NCI-H1092 (cell line): Measurements from ENCODE around the gene PLEKHG5.
"Not testable (repeated sequence)": the region's sequence is repeated elsewhere in the genome, so short reads cannot be mapped to it uniquely, and the experiment has no call there.

Experiments
- DNase-seq: peaks from one replicate; lab custom pipeline; 2025; lab: John Stamatoyannopoulos, UW

The PLEKHG5 gene

DNA sequence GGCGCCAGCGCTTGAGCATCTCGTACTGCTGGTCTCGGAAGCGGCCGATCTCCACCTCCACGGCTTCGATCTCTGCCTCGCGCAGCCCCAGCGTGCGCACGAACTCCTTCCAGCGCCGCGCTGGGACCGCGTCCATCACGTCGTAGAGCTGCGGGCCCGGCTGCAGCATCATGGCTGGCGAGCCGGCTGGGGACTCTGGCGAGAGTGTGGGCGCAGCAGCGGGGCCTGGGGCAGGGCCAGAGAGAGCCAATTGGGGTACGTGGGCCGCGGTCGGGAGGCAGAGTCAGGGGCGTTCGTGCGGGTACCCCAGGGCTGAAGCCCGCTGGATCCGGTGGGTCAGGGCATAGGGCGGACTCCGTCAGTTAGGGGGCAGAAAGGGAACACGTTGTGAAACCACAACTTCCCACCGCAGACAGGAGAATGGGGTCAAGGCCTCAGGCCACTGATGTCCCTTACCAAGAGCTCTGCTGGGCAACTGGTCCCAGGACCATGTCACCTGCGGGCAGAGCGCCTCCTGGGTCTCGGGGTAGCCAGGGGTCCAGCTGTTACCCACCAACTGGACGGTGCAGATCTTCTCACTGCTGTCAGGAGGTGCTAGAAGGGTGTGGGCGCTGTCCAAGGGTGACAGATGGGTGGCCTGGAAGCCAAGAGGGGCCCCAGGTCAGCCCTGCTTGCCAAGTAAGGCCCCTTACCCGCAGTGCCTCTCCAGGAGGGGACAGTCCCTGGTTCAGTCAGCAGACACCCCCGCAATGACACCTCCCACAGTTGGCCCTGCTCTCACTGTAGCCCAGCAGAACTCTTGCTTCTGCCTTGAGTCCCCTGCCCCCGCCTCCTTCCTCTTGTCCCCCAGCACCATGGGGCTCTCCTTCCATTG lies 29.7 kb downstream of the PLEKHG5 start:
- no peak for DNase-seq

DNA sequence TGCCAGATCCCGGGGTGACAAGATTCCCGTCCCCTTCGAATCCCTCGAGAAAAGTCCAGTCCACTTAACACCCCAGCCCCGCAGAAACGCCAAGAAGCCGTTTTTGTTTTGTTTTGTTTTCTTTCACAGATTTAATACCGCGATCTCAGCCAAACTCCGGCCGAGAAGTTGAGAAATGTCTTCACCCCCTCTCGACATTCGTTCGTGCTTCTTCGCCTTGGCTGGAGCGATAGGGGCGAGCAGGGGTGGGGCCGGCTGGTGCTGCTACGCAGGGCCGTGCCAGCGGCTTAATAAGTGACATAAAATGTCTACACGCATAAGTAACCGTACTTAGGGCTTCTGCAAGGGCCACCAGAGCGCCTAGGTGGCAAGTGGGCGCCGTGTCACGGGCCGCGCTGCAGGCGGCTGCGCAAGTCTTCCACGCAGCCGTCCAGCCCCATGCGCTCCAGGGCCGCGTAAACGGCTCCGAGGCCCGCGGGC lies 30.4 kb downstream of the PLEKHG5 start:
- DNase-seq, result no peak

DNA sequence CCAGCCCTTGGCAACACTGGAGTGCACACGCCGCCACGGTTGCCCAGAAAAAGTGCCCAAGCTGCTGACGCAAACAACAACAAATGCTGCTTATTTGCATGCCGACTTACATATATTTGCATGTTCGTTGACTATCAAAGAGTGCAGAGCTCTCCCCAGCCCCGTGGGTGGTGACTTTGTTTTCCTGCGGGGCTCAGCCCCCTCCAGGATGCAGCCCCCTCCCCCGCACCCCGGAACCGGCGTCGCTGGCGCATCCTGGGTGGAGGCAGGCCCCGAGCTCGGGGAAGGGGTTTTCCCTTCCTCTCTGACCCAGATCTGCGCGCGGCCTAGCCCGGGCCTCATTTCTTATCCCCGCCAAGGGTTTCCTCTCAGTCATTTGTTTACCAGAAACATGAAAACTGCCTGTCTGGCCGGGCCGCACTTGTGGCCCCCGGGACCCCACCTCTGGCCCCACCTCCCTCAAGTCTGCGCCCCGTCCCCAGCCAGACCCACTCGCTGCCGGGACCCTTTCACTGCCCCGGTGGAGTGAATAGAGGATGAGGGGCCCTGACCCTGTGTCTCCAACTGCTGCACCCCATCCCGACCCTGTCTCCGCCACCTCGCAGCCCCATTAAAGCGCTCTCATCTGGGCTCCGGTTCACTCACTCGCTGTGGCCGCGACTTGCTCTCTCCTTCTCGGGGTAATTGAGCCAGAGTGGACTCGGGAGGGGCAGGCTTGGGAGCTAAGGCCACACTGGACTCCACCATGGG lies 31.0 kb downstream of the PLEKHG5 start:
- DNase-seq, result no peak

DNA sequence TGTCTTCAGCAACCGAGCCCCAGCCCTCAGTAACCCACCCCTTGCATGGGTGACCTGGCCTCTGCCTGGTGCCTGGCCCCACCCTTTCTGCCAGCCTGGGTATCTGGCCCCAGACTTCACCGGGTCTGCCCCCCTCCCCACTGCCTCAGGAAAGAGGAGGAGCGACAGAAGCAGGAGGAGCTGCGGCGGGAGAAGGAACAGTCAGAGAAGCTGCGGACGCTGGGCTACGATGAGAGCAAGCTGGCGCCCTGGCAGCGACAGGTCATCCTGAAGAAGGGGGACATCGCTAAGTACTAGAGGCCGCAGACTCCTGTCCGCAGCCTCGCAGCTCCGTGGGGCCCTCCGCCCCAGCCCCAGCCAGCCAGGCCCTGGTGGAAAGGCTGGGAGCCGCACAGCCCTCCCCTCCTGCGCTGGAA lies 31.6 kb downstream of the PLEKHG5 start:
- DNase-seq, result no peak

DNA sequence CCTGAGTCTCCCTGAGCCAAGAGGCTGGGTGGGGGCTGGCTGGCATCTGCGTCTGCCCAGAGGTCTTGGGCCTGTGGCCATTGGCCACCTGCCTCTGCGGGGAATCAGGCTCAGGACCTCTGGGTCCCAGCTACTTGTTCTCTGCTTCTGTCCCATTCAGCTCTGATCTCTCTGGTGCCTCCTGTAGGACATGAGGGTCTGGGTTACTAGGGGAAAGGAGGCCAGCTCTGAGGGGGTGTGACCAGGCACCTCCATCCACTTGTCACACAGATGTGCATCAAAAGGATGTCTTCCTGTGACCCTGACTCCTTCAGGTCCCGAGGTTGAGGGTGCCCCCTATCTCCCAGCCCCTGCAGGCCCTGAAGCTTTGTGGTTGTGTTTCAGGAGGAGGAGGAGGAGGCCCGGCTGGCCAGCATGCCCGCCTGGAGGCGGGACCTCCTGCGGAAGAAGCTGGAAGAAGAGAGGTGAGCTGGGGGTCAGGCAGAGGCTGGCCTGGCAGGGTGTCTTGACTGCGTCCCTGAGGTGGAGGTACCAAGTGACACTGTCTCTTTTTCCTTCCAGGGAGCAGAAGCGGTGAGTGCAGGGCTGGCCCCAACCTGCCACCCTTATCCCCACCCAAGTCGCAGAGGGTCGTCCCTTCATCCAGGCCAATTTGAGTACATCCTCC lies 34.5 kb downstream of the PLEKHG5 start:
- DNase-seq, result no peak

DNA sequence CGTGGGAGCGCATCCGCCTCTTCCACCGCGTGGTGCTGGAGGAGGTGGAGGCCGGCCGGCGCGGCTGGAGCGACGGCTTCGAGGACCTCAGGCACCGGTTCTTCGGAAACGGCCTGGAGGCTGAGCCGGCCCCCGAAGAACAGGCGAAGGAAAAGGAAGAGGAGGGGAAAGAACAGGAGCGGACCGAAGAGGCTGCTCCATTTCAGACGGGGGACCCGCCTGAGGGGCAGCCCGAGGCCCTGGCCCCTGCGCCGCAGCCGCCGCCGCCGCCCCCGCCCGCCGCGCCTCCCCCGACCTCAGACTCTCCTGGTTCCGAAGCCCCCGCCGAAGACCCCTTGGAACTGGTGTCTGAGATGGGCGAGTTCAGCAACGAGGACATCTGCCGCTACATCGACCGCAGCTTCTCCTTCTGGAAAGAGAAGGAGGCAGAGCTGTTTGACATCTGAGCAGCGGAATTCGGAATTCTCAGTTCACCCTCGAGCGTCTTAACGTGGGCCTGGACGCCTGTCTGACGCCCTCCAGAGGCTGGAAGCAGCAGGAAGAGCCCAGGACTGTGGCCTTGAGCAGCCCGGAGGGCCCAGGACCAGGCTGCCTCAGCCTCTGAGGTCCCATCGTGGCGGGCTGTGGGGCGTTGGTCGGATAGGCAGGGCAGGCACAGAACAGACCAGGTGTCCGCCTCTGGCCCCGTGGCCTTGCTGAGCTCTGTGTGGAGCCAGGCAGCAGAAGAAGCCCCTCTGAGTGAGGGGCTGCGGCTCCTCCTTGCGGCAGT lies 35.5 kb downstream of the PLEKHG5 start:
- DNase-seq, result not testable (repeated sequence)

DNA sequence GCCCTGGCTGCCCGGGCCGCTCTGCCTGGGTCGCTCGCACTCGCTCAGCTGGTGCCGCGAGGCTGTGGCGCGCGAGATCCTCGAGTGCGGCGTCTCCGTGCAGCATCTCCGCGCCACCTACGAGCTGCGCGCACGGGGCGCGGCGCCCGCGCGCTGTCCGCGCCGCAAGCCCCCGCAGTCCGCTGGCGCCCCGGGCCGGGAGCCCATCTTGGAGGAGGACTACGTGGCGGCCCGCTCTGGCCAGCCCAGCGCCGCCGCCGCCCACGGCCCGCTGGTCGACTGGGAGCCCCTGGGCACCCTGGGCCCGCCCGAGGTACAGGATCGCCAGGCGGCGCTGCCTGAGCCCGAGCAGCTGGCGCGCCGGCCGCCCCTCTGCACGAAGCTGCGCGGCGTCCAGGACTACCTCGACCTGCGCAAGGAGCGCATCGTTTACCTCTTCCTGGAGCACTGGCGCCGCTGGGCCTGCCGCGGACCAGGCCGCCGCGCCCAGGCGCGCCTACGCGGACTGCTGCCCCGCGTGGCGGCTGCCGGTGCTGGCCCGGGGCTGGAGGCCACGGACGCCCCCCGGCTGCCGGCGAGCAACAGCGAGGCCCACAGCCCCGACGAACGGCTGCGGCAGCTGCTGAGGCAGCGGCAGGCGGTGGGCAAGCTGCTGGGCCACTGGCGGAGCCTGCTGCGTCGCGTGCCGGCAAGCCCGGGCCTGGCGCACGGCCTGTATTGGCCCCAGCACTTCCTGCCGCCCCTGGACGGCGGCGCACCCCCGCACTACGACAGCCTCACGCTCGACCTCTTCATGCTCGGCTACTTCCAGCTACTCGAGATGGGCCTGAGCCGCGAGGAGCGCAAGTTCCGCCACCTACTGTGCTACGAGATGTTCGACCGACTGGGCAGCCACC lies 36.4 kb downstream of the PLEKHG5 start:
- DNase-seq, result no peak

DNA sequence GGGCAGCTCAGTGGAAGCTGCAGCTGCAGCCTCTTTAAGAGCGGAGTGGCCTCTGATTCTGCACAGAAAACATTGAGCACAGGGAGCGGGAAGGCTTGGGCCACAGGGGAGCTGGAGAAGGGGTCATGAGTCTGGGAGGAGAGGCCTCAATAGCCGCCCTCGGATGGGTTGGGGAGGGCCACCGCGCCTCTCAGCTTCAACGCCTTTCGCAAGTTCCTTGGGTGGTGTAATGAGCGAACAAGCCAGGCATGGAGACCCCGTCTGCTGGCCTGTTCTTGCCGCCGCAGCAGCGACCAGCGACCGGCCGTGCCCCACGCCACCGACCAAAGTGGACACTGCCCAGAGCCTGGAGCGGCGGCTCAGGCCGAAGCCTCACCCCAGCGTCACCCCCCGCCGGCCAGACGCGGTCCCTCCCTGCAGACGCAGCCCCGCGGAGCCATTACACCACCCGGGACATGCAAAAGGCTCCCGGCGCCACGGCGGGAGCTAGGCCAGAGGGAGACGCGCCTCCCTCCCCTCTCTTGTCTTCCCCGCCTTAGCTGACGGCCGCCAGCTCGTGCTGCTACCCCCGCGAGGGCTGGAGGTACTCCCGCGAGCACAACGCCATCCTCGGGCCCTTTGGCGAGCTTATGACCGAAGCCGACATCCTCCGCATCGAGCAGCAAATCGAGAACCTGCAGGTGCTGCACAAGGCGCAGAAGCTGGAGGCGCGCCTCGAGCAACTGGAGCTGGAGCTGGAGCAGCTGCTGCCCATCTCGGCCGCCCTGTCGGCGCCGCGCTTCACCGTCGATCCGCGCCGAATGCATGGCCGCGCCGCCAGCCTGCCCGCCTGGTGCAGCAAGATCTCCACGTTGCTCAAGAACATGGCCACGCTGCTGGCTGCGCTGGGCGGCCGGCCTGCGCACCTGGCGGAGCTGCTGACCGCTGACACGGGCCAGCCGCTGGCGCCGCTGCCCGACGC lies 37.3 kb downstream of the PLEKHG5 start:
- not testable (repeated sequence) for DNase-seq

DNA sequence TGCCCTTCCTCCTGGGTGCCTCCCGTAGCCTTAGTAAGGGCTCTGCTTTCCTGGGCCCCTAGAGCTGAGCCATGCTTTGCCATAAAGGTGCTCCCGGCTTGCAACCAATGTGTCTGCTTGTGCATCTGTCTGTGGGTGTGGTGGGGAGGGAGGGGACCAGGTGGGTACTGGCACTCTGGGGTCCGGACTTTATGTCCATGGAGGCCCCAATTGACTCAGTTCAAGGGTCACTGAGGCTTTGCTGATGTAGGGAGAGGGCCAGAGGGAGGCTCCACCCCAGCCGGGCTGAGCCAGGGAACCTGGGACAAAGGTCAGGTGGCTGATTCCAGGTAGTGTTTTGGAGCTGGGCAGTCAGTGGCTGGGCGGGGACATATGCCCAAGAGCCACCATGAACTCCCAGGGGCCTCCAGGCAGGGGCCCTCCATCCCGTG lies 40.5 kb downstream of the PLEKHG5 start:
- no peak for DNase-seq

DNA sequence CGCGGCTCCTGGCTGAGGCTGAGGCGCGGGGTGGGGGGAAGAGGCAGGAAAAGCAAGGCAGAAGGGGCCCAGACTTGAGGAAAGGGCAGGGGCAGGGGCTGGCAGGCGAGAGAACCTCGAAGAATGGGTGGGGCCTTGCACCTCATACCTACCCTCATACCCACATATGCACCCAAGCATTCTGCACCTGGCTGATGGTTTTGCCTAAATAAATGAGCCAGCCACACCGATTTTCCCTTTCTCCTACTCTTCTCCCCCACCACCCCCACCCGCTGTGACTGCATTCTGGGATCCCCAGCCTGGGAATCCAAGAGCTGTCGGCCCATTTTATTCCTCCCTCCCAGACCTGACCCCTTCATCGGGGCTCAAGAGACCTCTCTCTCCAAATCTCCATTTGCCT lies 41.0 kb downstream of the PLEKHG5 start:
- DNase-seq, result not testable (repeated sequence)

DNA sequence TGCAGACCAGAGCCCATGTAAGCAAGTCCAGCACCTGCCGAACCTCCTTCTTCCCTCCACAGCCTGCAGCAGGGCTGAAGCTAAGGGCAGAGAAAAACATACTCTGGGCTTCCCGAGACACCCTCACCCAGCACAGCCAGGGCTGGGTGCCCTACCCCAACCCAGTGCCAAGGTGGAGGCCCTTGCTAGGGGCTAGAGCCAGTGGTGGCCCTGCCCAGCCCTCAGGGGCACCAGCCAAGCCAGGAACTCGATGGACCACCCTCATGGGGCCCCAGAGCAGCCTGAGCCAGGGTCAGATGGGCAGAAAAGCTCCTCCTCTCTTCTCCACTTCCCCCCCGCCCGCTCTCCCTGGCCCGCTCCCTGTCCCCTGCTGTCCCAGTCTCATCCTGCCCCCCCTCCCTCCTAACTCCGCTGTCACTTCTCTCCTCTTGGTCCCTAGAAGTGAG lies 41.4 kb downstream of the PLEKHG5 start:
- DNase-seq, result no peak

DNA sequence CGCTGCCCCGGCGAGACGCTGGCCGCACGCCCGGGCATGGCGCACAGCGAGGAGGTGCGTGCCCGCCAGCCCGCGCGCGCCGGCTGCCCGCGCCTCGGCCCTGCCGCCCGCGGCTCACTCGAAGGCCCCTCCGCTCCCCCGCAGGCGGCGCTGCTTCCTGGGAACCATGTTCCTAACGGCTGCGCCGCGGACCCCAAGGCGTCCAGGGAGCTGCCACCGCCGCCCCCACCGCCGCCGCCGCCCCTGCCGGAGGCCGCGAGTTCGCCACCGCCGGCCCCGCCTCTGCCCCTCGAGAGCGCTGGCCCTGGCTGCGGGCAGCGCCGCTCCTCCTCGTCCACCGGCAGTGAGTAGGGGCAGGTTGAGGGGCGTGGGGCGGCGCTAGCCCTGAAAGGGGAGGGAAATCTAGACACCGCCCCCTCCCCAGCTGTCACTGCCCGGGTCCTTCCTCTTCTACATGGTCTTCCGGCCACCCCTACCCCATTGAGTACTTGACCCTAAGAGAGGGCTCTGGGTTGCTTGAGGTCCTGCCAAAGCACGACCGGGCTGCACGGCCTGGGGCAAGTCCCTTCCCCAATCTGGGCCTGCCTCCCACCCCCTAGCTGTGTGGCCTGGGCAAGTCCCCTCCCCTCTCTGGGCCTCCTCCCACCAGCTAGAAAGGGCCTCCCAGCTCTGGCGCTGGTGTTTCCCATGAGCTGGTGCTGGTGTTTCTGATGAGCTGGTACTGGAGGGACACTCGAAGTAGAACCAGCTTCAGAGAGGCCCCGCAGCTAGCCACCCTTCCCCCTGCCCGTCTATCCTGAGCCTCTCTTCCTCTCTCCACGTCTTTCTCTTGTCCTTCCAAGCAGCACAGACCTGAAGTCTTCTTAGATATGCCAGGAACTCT lies 42.5 kb downstream of the PLEKHG5 start:
- peak; percentile 93 for DNase-seq

DNA sequence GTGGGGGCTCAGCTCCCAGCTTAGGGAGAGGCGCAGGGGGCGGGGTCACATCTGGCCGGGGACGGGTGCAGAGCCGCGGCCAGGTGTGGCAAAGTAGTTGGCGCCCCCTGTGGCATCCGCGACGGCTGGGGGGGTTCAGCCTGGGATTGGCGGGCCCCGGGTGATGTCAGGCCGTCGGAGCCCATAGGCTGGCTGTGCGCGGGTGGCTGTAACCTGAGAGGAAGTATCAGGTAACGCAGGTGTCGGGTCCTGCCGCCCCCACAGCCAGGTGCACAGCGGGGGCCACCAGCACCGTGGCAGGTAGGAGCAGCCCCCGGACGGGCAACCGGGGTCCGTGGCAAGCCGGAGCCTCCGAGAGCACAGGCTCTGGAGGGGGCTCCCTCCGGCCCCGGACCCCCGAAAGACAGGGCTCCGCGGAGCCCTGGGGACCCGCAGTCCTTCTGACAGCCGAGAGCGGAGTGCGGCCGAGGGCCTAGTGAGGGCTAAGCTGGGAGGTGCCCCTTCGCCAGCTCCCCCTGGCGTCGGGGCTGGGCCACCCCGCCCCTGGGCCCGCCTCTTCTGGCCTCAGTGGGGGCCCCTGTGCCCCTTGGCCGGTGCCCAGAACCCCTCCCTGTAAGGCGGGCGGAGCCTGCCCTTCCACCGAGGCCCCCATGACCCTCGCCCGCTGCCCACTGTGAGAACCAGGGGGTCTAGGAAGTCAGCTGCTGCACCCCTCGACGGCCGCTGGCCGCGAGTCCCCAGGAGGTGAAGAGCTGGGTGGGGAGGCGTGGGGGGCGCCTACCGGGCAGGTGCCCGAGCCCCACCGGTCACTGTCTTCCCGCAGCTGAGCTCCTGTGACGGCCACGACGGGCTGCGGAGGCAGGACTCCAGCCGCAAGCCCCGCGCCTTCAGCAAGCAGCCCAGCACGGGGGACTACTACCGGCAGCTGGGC lies 43.4 kb downstream of the PLEKHG5 start:
- no peak for DNase-seq

DNA sequence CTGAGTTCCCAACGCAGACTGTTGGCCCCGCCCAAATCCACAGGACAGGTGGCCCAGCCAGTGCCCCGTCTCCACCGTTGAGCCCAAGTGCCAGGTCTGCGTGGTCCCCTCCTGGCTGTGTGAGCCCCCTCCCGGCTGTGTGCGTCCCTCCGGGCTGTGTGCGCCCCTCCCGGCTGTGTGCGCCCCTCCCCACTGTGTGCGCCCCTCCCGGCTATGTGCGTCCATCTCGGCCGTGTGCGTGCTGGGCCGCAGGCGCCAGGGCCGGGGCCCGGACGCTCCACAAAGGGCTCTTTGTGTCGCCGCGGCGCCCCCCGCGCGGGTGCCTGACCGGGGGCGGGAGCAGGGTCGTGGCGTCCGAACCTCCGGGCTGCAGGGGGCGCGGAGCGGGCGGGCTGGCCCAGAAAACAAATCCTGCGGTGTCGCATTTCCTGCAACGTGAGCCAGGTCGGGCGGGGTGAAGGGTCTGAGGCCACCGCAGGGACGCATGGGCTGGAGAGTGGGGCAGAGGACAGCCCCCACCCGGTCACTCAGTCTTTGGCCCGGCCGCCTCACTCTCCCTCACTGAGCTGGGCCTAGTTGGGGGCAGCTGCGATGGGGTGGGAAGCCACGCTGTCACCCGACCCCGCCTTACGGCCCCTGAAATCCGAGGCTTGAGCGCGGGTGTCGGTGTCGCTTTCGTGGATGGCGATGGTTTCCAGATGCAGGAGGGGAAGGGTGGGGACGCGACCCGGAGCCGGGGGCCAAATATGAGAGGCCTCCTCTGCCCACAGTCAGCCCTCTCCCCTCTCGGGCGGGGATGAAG lies 44.2 kb downstream of the PLEKHG5 start:
- DNase-seq, result no peak

DNA sequence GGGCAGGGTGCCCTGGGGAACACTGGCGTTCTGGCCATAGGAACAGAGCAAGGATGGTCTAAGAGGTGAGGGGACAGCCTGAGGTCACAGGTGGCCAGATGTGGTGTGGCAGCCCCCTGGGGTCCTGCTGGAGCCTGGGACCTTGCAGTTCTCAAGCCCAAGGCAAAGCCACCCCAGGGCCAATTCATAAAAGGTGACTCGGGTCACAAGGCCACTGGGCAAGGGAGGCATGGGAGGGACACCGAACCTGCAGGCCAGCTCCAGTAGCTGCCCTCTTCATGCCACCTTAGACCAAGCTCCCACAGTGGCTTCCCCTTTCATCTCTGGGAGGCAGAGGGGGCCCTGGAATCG lies 44.8 kb downstream of the PLEKHG5 start:
- no peak for DNase-seq

DNA sequence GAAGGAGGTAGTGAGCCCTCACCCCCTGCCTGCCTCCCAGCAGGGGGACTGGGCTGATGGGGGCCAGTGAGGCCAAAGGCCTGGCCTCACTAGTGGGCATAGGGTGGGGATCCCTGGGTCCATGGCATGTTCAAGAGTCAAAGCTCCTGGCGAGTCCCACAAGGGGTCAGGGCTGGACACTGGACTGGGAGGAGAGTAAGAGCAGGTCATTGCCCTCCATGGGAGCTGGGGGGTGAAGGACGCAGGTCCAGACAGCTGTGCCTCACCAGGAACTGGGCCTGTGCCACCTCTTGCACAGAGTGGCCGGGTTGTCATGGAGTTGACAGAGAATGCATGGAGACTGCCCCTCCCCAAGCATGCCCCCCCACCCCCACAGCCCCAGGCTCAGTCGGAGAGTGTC lies 45.5 kb downstream of the PLEKHG5 start:
- DNase-seq, result not testable (repeated sequence)
